Hematopoietic multipotent progenitor cell treated with erythropoietin and hydrocortisone succinate and interleukin-3 and kit ligand, for 8 days (in vitro differentiated cells): Measurements from ENCODE around the gene GAL3ST1.
A peak's percentile ranks its signal among the peaks of the same experiment; 100 is the strongest.
"Not testable (repeated sequence)": the region's sequence is repeated elsewhere in the genome, so short reads cannot be mapped to it uniquely, and the experiment has no call there.

Experiments used
- DNase-seq: peaks from one replicate; pipeline ENCODE4 v3.0.0-alpha.2; 2015

The GAL3ST1 gene, protein sequence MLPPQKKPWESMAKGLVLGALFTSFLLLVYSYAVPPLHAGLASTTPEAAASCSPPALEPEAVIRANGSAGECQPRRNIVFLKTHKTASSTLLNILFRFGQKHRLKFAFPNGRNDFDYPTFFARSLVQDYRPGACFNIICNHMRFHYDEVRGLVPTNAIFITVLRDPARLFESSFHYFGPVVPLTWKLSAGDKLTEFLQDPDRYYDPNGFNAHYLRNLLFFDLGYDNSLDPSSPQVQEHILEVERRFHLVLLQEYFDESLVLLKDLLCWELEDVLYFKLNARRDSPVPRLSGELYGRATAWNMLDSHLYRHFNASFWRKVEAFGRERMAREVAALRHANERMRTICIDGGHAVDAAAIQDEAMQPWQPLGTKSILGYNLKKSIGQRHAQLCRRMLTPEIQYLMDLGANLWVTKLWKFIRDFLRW

DNA sequence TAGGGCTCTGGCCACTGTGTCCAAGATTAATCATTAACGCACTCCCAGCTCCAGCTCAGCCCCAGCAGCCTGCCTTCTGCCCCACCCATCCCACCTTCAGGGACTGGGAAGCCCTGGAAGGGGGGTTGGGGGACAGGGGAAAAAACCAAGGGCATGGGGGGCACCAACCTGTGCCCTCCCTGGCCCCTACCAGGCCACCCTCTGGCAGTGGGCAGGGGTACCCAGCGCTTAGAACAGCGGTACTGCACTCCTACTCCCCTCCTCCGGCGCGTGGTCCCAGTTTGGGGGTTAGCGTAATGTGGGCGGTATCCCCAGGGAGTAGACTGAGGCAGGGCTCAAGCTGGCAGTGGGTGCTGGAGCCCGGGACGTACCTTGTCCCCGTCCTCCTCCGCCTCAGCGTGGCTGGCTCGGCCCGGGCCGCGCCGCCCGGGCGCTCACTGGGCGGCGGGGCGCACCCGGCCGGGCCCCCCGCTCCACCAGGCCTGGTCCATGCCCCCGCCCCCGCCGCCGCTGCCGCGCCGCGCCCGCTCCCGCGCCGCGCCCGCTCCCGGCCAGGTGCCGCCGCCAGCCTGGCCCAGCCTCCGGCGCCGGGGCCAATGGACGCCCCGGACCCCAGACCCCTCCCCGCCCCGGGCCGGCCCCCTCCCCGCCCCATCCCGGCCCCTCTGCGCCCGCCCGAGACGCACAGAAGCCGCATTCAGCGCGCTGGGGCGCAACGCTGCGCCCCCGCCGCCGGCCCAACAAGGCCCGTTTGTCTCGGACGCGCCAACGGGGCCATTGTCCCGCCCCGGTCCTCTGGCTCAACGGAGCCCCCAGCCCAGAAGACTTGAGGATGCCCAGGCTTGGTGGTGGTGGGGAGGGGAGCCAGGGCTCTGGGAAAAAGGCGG, at the start of gene GAL3ST1:
TSS of gene GAL3ST1 (minus strand) at position 571 of the 887 bp plus-strand sequence. CDS start 17,273 bp downstream, outside the sequence.
- no peak for DNase-seq

DNA sequence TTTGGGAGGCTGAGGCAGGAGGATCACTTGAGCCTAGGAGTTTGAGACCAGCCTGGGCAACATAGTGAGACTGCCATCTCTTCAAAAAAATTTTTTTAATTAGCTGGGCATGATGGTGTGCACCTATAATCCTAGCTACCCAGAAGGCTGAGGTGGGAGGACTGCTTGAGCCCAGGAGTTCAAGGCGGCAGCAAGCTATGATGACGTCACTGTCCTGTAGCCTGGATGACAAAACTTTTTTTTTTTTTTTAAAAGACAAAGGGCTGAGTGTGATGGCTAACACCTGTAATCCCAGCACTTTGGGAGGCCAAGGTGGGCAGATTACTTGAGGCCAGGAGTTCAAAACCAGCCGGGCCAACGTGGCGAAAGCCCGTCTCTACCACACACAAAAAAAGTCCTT, 45.4 kb upstream of the GAL3ST1 start:
- not testable (repeated sequence) for DNase-seq

DNA sequence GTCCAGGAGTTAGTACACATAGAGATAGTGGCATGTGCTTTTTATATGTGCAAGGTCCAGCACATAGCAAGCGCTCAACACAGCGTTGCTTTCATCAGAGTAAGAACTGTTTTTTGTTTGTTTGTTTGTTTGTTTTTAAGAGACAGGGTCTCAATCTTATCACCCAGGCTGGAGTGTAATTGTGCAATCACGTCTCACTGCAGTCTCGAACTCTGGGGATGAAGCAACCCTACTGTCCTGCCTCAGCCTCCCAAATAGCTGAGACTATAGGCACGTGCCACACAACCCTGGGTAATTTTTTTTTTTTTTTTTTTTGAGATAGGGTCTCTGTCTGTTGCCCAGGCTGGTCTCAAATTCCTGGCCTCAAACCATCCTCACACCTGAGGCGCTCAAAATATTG, 43.4 kb upstream of the GAL3ST1 start:
- no peak for DNase-seq

DNA sequence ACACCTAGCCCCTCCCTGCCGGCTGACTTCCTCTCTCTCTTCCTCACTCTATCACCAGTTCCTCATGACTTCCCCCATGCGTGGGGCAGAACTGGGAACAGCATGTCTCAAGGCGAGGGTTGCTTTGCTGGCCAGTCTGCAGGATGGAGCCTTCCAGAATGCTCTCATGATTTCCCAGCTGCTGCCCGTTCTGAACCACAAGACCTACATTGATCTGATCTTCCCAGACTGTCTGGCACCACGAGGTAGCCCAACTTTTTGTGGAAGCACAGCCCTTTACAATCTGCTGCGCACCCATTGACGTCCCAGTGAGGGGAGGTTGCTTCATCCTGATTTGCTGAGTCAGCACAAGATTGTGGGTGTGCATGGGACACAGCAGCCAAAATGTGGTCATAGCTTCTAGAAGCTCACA, 41.1 kb upstream of the GAL3ST1 start:
- no peak for DNase-seq

DNA sequence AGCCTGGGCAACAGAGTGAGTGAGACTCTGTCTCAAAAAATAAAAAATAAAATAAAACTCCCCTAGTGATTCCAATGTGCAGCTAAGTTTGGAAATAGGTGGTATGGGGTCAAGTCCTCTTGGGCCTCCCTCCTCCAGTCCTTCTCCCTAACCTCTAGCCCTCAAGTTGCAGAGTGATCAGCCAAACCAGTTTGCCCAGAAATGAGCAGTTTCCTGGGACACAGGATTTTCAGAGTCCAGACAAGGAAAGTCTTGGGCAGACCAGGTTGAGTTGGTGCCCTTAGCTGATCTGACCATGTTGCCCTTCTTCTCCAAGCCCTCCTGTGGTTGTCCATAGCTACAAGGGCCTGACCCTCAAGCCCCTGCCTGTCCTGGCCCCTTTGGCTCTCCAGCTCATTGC, 40.4 kb upstream of the GAL3ST1 start:
- DNase-seq: no peak

DNA sequence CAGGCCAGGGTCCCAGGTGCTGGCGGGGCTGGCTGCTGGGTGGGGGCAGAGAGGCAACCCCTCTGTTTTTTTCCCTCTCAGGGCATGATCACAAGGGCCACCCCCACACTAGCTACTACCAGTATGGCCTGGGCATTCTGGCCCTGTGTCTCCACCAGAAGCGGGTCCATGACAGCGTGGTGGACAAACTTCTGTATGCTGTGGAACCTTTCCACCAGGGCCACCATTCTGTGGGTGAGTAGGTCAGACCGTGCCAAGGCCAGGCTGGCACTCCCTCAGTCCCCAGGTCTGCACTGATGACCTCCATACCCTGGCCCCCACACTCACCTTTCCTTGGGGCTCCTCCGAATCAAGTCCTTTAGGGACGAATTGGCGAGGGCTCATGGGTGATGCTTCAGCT, 39.8 kb upstream of the GAL3ST1 start:
- no peak for DNase-seq

DNA sequence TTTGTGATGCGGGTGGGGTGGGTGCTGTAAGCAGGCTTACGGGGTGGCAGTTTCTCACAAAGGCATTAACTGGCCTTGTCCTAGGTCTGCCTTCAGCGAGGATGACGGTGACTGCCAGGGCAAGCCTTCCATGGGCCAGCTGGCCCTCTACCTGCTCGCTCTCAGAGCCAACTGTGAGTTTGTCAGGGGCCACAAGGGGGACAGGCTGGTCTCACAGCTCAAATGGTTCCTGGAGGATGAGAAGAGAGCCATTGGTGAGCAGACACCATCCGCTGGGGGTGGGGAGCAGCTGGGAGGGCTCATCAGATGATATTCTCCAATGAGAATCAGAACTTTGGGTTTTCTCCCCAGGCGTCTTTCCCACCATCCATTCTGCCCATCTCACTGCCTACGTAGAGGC, 38.3 kb upstream of the GAL3ST1 start:
- DNase-seq: no peak

DNA sequence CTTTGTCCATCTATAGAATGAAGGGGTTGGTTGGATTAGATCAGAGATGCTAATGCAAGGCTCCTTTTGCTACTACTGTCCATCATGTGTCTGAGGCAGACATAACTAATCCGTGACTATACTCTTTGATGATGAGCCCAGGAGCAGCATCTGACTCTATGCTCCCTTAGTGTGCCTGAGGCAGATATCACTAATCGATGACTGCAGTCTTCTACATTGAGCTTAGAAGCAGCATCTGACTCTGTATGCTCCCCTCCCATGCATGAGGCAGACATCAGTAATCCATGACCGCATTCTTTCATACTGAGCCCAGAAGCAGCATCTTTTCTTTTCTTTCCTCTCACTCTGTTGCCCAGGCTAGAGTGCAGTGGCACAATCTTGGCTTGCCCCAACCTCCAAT, 36.7 kb upstream of the GAL3ST1 start:
- no peak for DNase-seq

DNA sequence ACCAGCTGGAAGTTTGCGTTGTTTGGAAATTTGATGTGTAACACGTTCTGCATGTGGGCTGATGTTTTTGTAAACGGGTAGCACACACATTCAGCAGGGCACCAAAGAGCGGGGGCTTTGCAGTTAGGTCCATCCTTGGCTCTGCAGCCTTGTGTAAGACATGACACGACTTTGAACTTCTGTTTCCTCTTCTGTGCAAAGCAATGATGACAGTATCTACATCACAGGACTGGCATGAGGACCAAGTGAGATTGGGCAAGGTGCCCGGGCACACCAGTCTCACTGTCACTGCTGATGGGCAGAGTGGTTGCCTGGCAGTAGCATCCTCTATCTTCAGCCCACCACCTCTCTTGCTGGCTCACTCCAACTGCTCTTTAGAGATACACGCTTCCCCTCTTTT, 35.8 kb upstream of the GAL3ST1 start:
- DNase-seq: no peak

DNA sequence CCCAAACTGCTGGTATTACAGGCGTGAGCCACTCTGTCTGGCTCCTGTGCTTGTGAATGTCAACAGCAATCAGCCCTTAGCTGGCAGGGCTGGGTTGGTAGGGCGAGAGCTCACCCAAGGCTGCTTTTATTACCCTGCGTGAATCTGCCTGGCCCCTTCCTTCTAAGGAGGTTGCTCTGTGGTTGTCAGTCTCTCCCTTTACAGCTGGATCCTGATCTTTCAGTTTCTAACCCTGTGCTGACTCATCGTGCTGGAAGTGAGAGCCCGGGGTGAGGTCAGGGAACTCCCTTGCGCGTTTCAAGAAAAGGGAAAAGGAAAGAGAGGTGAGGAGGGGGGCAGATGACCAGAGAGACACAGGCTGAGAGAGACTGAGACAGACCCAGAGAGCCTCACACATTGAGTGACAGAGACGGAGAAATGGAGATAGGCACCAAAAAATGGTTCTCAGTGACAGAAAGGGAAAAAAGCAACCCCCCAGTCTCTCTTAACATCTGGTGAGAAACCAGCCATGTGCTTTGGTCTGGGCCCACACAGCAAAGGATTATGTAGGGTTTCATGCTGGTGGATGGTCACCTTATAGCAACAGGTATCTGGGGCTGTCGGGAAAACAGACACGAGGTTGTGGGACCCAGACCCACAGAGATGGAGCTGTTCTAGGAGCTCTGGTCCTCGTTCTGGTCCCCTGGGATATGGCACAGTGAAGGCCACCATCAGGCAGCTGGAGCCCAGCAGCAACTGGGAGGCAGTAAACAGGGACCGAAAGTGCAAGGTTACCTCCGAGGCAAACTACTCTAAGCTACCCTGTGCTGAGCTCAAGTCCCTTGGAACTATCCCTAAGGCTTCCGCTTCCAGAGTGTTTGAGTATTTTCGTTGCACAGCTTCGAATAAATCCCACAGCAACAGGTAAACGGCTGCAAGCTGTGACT, 35.1 kb upstream of the GAL3ST1 start:
- DNase-seq: peak; percentile 80

DNA sequence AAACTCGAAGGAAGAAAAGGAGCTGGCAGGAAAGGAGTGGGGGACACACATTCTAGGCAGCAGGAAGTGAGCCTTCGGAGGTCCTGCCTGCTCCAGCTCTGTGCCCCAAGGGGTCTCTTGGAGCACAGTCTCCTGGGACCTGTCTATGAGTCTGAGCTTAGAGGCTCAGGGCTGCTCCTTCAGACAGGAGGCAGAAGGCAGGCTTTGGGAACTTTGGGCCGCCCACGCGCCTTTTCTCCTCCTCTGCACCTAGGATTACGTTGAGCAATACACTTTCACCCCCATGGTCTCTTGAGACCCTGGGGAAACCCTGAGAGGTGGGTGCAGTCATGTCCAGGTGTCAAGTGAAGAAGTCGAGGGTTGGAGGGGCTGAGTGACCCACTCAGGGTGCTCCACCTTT, 33.5 kb upstream of the GAL3ST1 start:
- DNase-seq: no peak

DNA sequence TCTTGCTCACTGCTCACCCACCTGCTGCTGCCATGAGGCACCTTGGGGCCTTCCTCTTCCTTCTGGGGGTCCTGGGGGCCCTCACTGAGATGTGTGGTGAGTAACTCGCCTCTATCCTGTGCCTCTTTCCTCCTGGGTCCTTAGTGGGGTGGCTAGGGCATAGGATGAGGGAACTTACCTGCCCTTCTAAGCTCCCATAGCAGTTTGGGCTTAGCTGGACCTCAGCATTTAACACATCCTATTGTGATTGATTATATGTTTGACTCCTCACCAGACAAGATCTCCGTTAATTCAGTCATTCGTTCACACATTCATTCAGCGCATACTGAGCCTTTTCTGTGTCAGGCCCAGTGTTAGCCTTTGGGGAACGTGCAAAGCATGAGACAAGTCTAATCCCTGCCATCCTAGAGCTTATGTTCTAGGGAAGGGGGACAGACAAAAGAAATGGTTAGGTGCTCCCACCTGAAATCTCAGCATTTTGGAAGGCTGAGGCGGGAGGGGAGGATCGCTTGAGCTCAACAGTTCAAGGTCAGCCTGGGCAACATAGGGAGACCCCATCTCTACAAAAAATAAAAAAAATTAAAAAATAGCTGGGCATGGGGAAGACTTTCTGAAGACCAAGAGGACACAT, 33.0 kb upstream of the GAL3ST1 start:
- no peak for DNase-seq

DNA sequence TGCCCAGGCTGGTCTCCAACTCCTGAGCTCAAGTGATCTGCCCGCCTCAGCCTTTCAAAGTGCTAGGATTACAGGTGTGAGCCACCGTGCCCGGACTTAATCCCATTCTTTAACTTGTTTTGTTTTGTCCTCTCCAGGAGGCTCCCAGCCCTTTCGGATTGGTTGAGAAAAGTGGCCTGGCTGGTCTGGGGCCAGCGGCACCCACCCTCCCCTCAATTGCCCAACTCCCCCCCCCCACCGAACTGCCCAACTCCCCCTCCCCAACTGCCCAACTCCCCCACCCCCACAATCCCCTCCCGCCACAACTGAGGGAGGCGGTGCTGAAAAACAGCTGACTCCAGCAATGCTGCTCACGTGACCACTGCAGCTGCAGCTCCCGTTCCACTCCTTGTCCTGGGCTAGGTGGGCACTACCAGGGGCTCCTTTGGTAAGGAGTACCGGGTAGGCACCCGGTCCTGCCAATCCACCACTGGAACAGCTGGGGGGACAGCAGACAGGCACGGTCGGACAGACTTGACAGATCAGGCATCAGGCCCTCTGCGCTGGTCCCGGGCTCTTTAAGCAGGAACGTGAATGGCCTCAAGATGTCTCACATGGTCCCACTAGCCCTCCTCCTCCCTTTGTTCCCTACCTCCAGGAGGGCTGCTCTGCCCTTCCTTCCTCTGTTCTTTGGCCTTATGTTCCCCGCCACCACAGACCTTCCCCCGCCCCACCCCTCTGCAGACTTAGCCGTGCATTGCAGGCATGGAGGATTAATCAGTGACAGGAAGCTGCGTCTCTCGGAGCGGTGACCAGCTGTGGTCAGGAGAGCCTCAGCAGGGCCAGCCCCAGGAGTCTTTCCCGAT, 32.2 kb upstream of the GAL3ST1 start, which contains the start of gene TCN2:
TSS of gene TCN2 (plus strand) at position 720 of the 845 bp plus-strand sequence. CDS start 158 bp downstream, outside the sequence.
- peak; percentile 46 for DNase-seq

DNA sequence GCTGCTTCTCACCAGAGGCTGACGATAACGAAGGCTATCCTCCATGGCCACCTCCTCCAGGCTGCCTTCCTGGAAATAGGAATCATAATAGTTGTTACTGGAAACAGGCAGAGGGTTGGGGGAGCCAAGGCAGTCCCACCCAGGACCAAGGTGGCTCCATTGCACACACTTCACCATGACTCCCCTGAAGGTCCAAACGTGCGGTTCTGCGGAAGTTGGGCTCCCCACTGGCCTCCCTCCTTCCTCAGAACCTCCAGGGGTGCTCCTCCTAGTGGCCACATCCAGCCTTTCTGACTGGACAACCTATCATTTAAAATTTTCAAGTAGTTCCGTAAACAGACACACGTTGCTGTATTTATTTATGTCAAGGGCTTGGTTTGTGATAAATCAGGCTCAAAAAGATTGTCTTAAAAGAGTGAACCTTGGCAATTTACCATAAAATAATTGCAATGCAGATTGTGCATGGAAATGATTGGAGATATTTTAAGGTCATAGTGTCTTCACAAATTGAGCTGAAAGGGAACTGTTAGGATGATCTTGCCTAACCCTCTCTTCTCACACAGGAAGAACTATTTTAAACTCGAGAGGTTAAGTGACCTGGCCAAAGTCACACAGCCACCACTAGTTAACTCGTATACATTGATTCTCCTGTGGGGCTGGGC, 31.1 kb upstream of the GAL3ST1 start:
- DNase-seq: peak; percentile 82

DNA sequence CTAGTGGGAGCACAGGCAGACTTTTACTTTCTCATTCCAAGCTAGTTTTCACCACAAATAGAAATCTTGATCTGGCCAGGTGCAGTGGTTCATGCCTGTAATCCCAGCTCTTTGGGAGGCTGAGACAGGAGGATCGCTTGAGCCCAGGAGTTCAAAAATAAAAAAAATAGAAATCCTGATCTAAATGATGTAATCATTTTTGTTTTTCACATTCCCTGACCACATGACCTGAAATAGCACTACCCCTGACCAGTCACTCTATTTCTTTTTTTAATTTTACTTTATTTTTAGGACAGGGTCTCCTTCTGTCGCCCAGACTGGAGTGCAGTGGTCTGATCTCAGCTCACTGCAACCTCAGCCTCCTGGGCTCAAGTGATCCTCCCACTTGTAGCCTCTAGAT, 30.3 kb upstream of the GAL3ST1 start:
- no peak for DNase-seq

DNA sequence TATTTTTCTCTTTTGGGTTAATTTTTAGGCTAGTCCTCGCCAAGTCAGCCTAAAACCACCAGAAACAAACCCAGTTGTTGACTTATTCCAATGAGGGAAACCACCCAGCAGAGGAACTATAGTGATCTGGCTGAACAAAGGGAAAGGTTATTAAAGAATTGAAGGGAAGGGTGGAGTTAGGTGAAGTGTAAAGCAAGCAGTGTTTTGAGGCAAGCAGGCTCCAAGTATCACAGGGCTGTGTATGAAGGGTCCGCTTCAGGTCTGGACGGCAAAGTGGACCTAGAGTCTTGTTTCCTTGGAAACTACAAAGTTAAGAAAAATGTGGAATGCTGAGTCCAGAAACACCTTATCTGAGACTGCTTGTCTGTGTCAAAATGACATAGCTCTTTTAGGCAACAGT, 29.3 kb upstream of the GAL3ST1 start:
- no peak for DNase-seq

DNA sequence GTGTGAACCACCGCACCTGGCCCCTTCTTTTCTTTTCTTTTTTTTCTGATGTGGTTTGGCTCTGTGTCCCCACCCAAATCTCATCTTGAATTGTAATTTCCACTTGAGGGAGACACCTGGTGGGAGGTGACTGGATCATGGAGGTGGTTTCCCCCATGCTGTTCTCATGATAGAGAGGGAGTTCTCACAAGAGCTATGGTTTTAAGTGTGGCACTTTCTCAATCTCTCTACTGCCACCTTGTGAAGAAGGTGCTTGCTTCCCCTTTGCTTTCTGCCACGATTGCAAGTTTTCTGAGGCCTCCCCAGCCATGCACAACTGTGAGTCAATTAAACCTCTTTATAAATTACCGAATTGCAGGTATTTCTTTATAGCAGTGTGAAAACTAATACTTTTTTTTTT, 27.6 kb upstream of the GAL3ST1 start:
- DNase-seq: peak; percentile 75

DNA sequence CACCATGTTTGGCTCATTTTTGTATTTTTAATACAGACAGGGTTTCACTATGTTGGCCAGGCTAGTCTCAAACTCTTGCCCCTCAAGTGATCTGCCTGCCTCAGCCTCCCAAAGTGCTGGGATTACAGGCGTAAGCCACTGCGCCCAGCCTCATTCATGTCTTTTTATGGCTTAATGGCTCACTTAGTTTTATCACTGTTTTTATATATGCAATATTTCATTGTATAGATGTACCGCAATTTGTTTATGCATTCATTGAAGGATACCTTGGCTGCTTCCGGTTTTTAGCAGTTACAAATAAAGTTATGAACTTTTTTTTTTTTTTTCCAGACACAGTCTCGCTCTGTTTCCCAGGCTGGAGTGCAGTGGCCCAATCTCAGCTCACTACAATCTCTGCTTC, 27.0 kb upstream of the GAL3ST1 start:
- DNase-seq: no peak

DNA sequence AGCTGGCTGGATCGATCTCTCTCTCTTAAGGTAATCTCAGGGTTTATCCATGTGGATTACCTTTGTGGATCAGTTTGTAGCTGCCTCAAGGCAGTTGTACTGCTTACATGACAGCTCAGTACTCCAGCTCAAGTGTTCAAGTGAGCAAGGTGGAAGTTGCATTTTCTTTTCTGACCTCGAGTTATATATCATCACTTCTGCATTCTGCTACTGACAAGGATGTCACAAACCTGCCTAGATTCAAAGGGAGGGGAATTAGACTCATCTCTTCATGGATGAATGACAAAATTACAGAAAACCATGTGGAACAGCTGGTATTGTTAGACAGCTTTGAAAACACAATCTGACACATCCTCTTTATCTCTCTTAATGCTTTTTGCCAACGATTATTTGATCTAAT, 26.5 kb upstream of the GAL3ST1 start:
- DNase-seq: no peak

DNA sequence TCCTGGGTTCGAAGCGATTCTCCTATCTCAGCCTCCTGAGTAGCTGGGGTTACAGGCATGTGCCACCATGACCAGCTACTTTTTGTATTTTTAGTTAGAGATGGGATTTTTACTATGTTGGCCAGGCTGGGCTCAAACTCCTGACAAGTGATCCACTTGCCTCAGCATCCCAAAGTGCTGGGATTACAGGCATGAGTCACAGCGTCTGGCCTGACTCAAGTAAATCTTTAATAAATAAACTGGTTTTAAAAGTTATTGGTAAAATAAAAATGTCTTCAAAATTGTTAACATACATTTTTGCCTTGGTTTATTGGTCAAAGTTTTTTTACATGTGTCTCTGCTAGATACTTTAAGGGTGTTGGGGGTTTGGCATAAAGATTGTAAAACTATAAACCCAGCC, 24.5 kb upstream of the GAL3ST1 start:
- DNase-seq: no peak

DNA sequence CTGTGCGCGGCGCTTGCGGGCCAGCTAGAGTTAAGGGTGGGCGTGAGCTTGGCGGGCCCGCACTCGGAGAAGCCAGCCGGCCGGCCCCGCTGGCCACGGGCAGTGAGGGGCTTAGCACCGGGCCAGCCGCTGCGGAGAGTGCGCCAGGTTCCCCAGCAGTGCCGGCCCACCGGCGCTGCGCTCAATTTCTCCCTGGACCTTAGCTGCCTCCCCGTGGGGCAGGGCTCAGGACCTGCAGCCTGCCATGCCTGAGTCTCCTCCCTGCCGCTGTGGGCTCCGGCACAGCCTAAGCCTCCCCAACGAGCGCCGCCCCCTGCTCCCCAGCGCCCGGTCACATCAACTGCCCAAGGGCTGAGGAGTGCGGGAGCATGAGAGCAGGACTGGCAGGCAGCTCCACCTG, 22.4 kb upstream of the GAL3ST1 start:
- no peak for DNase-seq
